Mucosa of stomach (tissue), 1 donor: ENCODE results near the gene REEP6.

Experiments
- H3K27me3 ChIP-seq: one replicate; pipeline ENCODE4 v1.7.0; 2013; ENCODE audit warnings: mild to moderate bottlenecking, low read length; ENCODE audit not compliant: control insufficient read depth, insufficient read depth
- H3K36me3 ChIP-seq: one replicate; pipeline ENCODE4 v1.7.0; 2013; ENCODE audit warnings: low read length; ENCODE audit not compliant: control insufficient read depth, insufficient read depth
- H3K4me1 ChIP-seq: one replicate; pipeline ENCODE4 v1.7.0; 2013; ENCODE audit warnings: mild to moderate bottlenecking, low read length; ENCODE audit not compliant: control insufficient read depth, insufficient read depth
- H3K4me3 ChIP-seq: one replicate; pipeline ENCODE4 v1.7.0; 2013; ENCODE audit warnings: low read length
- H3K9ac ChIP-seq: one replicate; pipeline ENCODE4 v1.7.0; 2013; ENCODE audit warnings: mild to moderate bottlenecking, low read length, moderate library complexity
- H3K9me3 ChIP-seq: one replicate; pipeline ENCODE4 v1.7.0; 2013; ENCODE audit warnings: mild to moderate bottlenecking, low read length, moderate library complexity; ENCODE audit not compliant: control insufficient read depth
- donor health status: Pancreatic carcinoma.

Gene REEP6

GRCh38 chr19:1481893-1482360, 9.1 kb upstream of the REEP6 start:
- Histone ChIP-seq H3K4me3 (no peak overlapping the region), H3K4me1 (no peaks in the 10 kb centered on the region), H3K9ac (no peak overlapping the region), H3K27me3 (no peaks in the 10 kb centered on the region), H3K9me3 (no peaks in the 10 kb centered on the region), H3K36me3 (no peaks in the 10 kb centered on the region)

GRCh38 chr19:1482361-1483130, 8.4 kb upstream of the REEP6 start:
- Histone ChIP-seq H3K9ac (no peak overlapping the region), H3K4me1 (no peaks in the 10 kb centered on the region), H3K27me3 (no peaks in the 10 kb centered on the region), H3K9me3 (no peaks in the 10 kb centered on the region), H3K4me3 (no peak overlapping the region), H3K36me3 (no peaks in the 10 kb centered on the region)

GRCh38 chr19:1483131-1483978, 7.6 kb upstream of the REEP6 start:
- no peak overlapping the region for H3K9ac ChIP-seq
- H3K36me3 ChIP-seq, result no peaks in the 10 kb centered on the region
- H3K4me1 ChIP-seq, result no peaks in the 10 kb centered on the region
- no peaks in the 10 kb centered on the region for H3K27me3 ChIP-seq
- H3K9me3 ChIP-seq, result no peaks in the 10 kb centered on the region
- no peak overlapping the region for H3K4me3 ChIP-seq

GRCh38 chr19:1483979-1484428, 7.0 kb upstream of the REEP6 start:
- no peaks in the 10 kb centered on the region for H3K36me3 ChIP-seq
- H3K9ac ChIP-seq, result no peak overlapping the region
- no peaks in the 10 kb centered on the region for H3K4me1 ChIP-seq

GRCh38 chr19:1486720-1487575, 4.0 kb upstream of the REEP6 start:
- H3K4me3 ChIP-seq, result no peak overlapping the region
- H3K9ac ChIP-seq, result no peak overlapping the region
- H3K4me1 ChIP-seq, result peaks cover 16% of the 10 kb centered on the region
- H3K27me3 ChIP-seq, result peaks cover 6% of the 10 kb centered on the region
- H3K36me3 ChIP-seq, result no peaks in the 10 kb centered on the region
- no peaks in the 10 kb centered on the region for H3K9me3 ChIP-seq

More at GRCh38 chr19:1483979-1484428, 7.0 kb upstream of the REEP6 start:
- Histone ChIP-seq H3K9me3 (no peaks in the 10 kb centered on the region), H3K4me3 (no peak overlapping the region), H3K27me3 (no peaks in the 10 kb centered on the region)

GRCh38 chr19:1487576-1488281, 3.3 kb upstream of the REEP6 start:
- Histone ChIP-seq H3K4me3 (no peak overlapping the region), H3K4me1 (peaks cover 16% of the 10 kb centered on the region), H3K9ac (no peak overlapping the region), H3K36me3 (no peaks in the 10 kb centered on the region), H3K27me3 (peaks cover 7% of the 10 kb centered on the region), H3K9me3 (no peaks in the 10 kb centered on the region)

GRCh38 chr19:1488282-1488601, 2.7 kb upstream of the REEP6 start:
- peaks cover 7% of the 10 kb centered on the region for H3K27me3 ChIP-seq
- no peak overlapping the region for H3K4me3 ChIP-seq
- H3K4me1 ChIP-seq, result peaks cover 16% of the 10 kb centered on the region
- no peaks in the 10 kb centered on the region for H3K9me3 ChIP-seq
- no peak overlapping the region for H3K9ac ChIP-seq
- no peaks in the 10 kb centered on the region for H3K36me3 ChIP-seq

- peaks cover 16% of the 10 kb centered on the region for H3K4me1 ChIP-seq
- peaks cover 7% of the 10 kb centered on the region for H3K27me3 ChIP-seq
- H3K36me3 ChIP-seq, result no peaks in the 10 kb centered on the region
- no peaks in the 10 kb centered on the region for H3K9me3 ChIP-seq
- peak overlapping the region; percentile 47 for H3K4me3 ChIP-seq
- peak overlapping the region; percentile 74 for H3K9ac ChIP-seq
These were observed 1.3 kb upstream of the REEP6 start for GRCh38 chr19:1489463-1490310.

- H3K9ac ChIP-seq, result peak within 1 kb of the TSS; percentile 74
These were observed 469 bp upstream of the REEP6 start, which contains the start of gene PCSK4 for GRCh38 chr19:1490311-1491113. PCSK4 (minus strand) TSS chr19:1490350; CDS start chr19:1490346, 4 bp downstream.

GRCh38 chr19:1491849-1492170, 829 bp downstream of the REEP6 start:
- H3K36me3 ChIP-seq, result no peaks in the 10 kb centered on the region
- peaks cover 16% of the 10 kb centered on the region for H3K4me1 ChIP-seq
- no peak overlapping the region for H3K9ac ChIP-seq
- H3K9me3 ChIP-seq, result no peaks in the 10 kb centered on the region
- H3K27me3 ChIP-seq, result peaks cover 14% of the 10 kb centered on the region
- peak overlapping the region; percentile 19 for H3K4me3 ChIP-seq

More at GRCh38 chr19:1490311-1491113, 469 bp upstream of the REEP6 start, which contains the start of gene PCSK4:
- Histone ChIP-seq H3K4me1 (peaks cover 16% of the 10 kb centered on the region), H3K27me3 (peaks cover 7% of the 10 kb centered on the region), H3K9me3 (no peaks in the 10 kb centered on the region), H3K36me3 (no peaks in the 10 kb centered on the region), H3K4me3 (peak within 1 kb of the TSS; percentile 47)
